ENCODE results near the gene CBFA2T2. TPM values are rescaled to one million over a fixed set of nuclear protein-coding genes. Genes with fewer than 3 reads are reported as not detected.
A peak's percentile ranks its signal among the peaks of the same experiment; 100 is the strongest.
"Not testable (repeated sequence)": the region's sequence is repeated elsewhere in the genome, so short reads cannot be mapped to it uniquely, and the experiment has no call there.

CBFA2T2 gene
- total RNA-seq, 1 donor = 11.2 TPM

GRCh38 chr20:33646191-33646590 is 156.3 kb downstream of the CBFA2T2 start:
- no peaks in the 10 kb centered on the region for H3K9me3 ChIP-seq (ENCODE audit: low read depth, low read length)
- H3K4me1 ChIP-seq (ENCODE audit: insufficient read depth, low read length) = peaks cover 20% of the 10 kb centered on the region
- H4K20me1 ChIP-seq (ENCODE audit: insufficient read depth, low read length) = peaks cover 26% of the 10 kb centered on the region
- H3K4me2 ChIP-seq (ENCODE audit: insufficient read depth, low read length) = no peak overlapping the region
- H3K4me3 ChIP-seq (ENCODE audit: insufficient read depth, low read length) = no peak overlapping the region
- peaks cover 23% of the 10 kb centered on the region for H3K36me3 ChIP-seq (ENCODE audit: insufficient read depth, low read length)
- H3K27ac ChIP-seq (ENCODE audit: low read depth, low read length) = no peak overlapping the region
- H3K27me3 ChIP-seq (ENCODE audit: insufficient read depth, low read length) = peaks cover 4% of the 10 kb centered on the region
- no peak for TF ChIP-seq CTCF (IDR thresholded peaks at IDR 0.05; ENCODE audit: extremely low read depth, low read depth, low read length)
- DNase-seq (ENCODE audit: insufficient read length, low spot score, missing footprints) = no peak
- no peaks in the 10 kb centered on the region for H3K79me2 ChIP-seq (ENCODE audit: insufficient read depth, low read length)
- H2AFZ ChIP-seq (ENCODE audit: low read length) = no peak overlapping the region

- Histone ChIP-seq H3K4me1 (ENCODE audit: insufficient read depth, low read length) (peaks cover 20% of the 10 kb centered on the region), H3K4me2 (ENCODE audit: insufficient read depth, low read length) (peak overlapping the region; percentile 67), H3K36me3 (ENCODE audit: insufficient read depth, low read length) (peaks cover 20% of the 10 kb centered on the region), H4K20me1 (ENCODE audit: insufficient read depth, low read length) (peaks cover 26% of the 10 kb centered on the region)
- DNase-seq (ENCODE audit: insufficient read length, low spot score, missing footprints) = peak; percentile 68
- not testable (repeated sequence) for H3K27ac ChIP-seq (ENCODE audit: low read depth, low read length); H3K9me3 ChIP-seq (ENCODE audit: low read depth, low read length); H3K4me3 ChIP-seq (ENCODE audit: insufficient read depth, low read length); H3K79me2 ChIP-seq (ENCODE audit: insufficient read depth, low read length); H3K27me3 ChIP-seq (ENCODE audit: insufficient read depth, low read length); H2AFZ ChIP-seq (ENCODE audit: low read length)
These were observed 157.2 kb downstream of the CBFA2T2 start for GRCh38 chr20:33646959-33647602.

- H3K4me3 ChIP-seq (ENCODE audit: insufficient read depth, low read length) = peak overlapping the region; percentile 29
These were observed 157.9 kb downstream of the CBFA2T2 start for GRCh38 chr20:33647603-33648395.

GRCh38 chr20:33648396-33649004 is 158.6 kb downstream of the CBFA2T2 start:
- no peaks in the 10 kb centered on the region for H3K9me3 ChIP-seq (ENCODE audit: low read depth, low read length)
- no peak for TF ChIP-seq CTCF (IDR thresholded peaks at IDR 0.05; ENCODE audit: extremely low read depth, low read depth, low read length)
- H2AFZ ChIP-seq (ENCODE audit: low read length) = no peak overlapping the region
- no peak overlapping the region for H3K4me3 ChIP-seq (ENCODE audit: insufficient read depth, low read length)
- peak overlapping the region; percentile 67 for H3K4me2 ChIP-seq (ENCODE audit: insufficient read depth, low read length)
- no peaks in the 10 kb centered on the region for H3K79me2 ChIP-seq (ENCODE audit: insufficient read depth, low read length)
- DNase-seq (ENCODE audit: insufficient read length, low spot score, missing footprints) = peak; percentile 82
- peaks cover 20% of the 10 kb centered on the region for H3K36me3 ChIP-seq (ENCODE audit: insufficient read depth, low read length)
- peaks cover 29% of the 10 kb centered on the region for H4K20me1 ChIP-seq (ENCODE audit: insufficient read depth, low read length)
- H3K27ac ChIP-seq (ENCODE audit: low read depth, low read length) = no peak overlapping the region
- peaks cover 22% of the 10 kb centered on the region for H3K4me1 ChIP-seq (ENCODE audit: insufficient read depth, low read length)
- H3K27me3 ChIP-seq (ENCODE audit: insufficient read depth, low read length) = peaks cover 6% of the 10 kb centered on the region

More at GRCh38 chr20:33647603-33648395, 157.9 kb downstream of the CBFA2T2 start:
- Histone ChIP-seq H3K4me2 (ENCODE audit: insufficient read depth, low read length) (peak overlapping the region; percentile 67), H3K79me2 (ENCODE audit: insufficient read depth, low read length) (no peaks in the 10 kb centered on the region), H3K4me1 (ENCODE audit: insufficient read depth, low read length) (peaks cover 20% of the 10 kb centered on the region), H3K27ac (ENCODE audit: low read depth, low read length) (peak overlapping the region; percentile 59), H3K27me3 (ENCODE audit: insufficient read depth, low read length) (peaks cover 6% of the 10 kb centered on the region), H4K20me1 (ENCODE audit: insufficient read depth, low read length) (peaks cover 26% of the 10 kb centered on the region), H2AFZ (ENCODE audit: low read length) (no peak overlapping the region), H3K9me3 (ENCODE audit: low read depth, low read length) (no peaks in the 10 kb centered on the region), H3K36me3 (ENCODE audit: insufficient read depth, low read length) (peaks cover 20% of the 10 kb centered on the region)
- no peak for TF ChIP-seq CTCF (IDR thresholded peaks at IDR 0.05; ENCODE audit: extremely low read depth, low read depth, low read length)
- DNase-seq (ENCODE audit: insufficient read length, low spot score, missing footprints) = peak; percentile 98
